Measurements from ENCODE around the gene MBNL2.

Gene MBNL2

DNA sequence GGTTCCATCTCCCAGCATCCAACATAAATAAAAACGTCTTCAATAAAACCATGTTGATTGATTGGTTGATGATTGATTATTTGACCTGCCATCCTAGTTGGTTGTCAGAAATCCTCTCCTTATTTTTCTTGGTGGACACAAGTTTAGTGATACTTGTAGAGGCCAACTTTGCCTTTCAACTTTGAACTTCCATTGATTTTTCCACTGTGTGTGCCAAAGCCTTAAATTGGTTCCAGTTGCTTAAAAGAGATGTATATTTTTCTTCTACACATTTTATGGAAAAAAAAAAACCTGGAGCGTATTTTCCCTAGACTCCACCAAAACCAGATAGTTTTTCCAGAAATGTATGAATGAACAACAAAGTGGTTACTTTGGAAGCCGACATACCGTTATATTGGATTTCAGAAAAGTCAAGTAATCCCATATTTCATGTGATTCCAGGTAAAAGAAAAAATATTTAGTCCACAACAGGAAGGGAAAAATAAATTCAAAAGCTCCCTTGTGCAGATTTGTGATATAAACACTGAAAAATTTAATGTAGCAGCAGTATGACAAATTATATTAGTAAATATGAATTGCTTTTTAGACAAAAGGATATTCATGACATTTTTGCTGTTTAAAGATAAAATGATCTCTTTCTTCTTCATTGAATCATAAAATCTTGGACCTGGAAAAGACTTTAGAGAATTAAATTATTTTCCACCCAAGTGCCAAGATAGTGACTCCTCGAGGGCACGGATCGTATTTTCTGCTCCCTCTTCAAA is 85.2 kb downstream of the MBNL2 start:
- no peak for DNase-seq

DNA sequence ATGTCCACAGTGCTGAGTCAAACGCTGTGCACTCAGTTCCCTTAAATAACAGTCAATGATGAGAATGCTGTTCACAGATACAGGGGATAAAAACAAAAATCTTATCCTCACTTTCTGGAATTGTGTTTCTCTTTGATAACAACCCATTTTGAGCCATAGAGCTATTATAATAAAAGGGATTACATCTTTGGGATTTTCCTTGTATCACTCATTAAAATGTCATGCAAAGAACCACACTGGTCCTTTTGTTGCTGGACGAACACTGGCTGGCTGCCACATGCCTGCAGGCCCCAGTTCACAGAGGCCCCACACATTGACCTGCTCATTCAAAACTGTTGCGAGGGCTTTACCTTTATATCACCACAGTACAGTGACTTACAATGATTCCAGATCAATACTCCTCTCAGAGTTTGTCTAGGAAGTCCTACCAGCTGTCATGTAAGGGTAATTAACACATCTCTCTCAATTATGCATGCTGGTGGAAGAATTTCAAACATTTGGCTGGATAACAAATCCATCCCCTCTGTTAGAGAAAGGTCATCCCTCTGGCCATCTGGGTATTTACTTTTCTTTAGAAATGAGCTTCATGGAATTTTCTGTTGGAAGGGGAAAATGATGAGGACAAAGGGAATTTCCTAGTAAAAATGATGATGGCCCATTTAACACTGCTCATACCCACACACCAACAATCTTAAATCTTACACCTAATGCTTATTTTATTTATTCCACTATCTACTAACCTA is 85.9 kb downstream of the MBNL2 start:
- no peak for DNase-seq

DNA sequence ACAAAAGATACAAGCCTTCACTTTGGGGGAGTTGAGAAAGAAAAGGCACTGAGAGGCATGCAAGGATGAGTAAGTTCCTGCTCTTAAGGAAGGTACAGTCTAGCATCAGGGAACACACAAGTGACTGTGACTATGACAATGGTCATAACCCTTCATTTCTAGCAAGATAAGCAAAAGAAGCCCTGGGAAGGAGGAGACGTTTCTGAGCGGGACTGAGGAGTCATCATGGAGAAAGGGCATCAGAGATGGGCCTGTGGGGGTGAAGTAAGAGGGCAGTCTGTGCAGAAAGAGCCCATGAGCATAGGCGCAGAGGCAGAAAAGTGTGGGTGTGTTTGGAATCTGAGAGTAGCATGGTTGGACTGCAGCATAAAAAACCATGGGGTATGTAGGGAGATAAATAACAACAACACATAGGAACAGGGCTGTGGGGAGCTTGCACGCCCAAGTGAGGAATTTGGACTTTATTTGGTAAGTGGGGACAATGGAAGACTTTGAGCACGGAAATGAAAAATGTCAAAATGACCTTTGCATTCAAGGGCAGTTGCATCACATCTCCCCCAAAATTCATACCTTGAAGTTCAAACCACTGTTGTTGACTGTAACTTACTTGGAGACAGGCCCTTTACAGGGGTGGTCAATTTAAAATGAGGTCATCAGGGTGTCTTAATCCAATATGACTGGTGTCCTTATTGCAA is 86.7 kb downstream of the MBNL2 start:
- no peak for DNase-seq

DNA sequence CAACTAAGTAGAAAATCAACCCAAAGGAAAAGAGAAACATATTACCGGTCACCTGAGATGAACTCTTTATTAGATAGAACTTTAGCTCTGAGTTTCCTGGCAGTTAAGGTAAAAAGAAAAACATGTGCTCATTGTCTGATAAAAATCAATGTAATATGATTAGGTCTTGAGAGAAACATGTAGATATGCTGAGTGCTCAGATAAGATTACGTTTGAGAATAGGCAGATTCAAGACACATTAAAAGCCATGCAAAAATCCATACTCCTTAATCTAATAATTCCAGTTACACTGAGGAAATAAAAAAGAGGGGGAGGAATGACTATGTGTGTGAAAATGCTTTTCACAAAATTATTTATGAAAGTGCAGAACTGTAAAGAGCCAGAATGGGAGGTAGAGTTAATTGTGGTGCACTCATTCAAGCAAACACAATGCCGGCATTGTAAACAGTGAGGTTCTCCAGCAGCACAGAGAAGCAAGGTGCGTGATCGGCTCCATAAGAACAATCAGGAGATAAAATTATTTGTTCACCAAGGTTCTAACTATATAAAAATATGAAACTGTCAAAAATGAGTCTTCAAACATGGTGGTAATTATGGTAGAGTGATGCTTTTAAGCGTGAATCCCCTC is 88.8 kb downstream of the MBNL2 start:
- no peak for DNase-seq

DNA sequence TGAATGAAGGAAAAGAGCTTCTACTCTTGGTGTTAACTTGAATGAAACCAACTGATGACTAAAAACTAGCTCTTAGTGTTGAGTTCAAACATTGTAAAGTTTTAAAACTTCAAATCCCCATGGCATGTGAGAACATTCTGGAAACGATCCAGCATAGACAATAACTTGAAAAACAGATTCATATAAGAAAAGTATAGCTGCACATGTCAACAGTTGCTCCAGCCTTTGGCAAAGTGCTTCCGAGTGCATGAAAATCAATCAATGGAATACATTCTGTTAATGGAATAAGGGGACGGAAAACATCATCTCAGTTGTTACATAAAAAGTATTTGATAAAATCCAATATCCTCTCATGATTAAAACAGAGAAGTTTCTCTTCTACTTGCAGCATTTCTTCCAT is 89.8 kb downstream of the MBNL2 start:
- no peak for DNase-seq

DNA sequence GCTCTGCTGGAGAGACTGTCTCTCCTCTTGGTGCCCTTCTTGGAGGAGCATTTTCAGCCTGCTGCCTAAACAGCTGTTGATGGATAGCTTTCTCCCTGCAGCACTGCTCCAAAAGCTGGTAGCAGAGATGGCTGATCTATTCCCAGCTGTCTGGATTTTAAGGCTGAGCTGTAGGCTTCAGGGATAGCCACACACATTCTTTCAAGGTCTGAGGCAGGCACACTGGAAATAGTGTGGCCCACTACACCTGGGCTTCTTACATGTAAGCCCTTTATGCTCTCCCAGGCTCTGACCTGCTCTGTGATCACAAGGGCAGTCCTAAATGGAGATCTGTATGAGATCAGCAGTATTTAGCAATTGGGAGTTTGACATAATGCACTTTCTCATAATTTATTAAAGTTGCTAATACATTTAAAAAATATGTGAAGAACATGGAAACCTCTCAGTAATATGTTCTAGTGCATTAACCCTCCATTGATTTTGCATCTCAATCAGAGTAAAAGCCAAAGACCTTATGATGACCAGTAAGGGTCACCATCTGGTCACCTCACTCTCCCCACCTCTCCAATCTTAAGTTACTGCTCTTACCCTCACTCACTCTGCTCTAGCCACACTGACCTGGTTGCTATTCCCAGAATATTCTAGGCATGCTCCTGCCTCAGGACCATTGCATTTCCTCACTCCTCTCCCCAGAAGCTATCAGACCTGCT is 91.6 kb downstream of the MBNL2 start:
- no peak for DNase-seq

DNA sequence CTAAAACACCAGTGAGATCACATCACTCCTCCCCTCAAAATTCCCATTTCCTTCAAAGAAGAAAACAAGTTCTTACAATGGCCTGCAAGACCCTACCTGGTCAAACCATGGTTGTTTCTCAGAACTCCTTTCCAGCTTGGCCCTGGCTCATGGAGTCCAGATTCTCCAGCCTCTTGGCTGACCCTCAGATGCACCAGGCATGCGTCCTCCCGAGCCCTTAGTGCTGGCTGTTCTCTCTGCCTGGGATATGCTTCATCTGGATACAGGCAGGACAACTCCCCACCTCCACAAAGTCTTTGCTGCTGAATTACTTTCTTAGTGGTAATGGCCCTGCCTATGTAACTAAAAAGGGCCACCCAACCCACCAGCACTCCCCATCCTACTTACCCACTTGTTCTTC is 94.3 kb downstream of the MBNL2 start:
- no peak for DNase-seq

DNA sequence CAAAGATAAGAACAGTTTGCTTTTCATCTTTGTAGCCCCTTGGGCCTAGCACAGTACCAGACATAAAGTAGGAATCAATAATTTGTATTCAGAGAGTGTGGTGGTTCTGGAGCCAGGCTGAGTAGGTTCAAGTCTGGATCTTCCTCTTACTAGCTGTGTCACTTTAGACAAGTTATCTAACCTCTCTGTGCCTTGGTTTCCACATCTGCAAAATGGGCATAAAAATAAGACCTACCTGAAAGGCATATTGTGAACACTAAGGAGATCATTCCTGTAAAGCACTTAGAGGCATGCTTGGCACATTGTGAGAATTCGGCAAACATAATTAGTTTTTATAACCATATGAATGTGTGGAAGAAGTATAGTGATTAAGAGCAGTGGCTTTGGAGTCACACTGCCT is 95.8 kb downstream of the MBNL2 start:
- DNase-seq, result no peak

DNA sequence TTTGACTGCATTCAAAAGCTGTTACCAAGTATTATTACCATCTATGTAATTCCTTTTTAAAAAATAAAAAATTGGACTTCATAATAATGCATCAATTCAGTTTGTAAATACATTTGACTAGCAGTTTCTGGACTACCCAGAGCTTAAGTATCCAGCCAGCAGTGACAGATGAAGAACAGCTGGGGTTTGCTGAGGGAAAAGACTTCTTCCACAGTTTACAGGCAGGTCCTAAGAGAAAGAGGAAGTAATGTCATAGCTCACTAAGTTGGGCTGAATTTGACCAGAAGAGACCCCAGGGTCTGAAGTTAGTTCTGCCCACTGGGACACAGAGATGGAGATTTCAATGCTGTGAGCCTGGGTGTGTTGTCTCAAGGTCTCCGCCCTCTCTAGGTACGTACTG is 96.4 kb downstream of the MBNL2 start:
- DNase-seq, result no peak

DNA sequence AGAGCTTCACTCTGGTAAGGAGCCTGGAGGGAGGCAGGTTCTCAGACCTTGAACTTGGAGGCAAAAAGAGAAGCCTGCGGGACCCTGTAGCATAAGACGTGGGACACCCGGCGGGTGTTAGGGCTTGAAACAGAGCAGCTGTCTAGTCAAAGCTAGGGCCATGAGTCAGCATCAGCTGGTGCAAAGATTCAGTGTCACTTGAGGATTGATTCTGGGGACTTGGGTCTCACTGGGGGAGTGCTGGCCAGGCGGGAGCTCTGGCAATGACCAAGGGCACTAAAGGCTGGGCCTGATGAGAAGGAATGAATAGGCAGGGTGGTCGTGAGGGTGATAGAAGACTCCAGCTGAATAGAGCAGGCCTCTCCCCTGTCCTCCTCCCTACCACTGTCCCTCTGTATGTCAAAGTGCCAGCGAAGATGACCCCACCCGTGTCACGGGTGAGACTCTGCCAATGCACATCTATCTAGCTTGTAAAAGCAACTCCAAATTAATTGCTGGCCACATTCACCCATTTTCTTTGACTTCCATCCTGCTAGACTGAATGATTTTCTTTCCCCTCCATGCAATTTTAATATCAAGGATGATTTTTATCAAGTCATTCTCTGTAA is 97.1 kb downstream of the MBNL2 start:
- no peak for DNase-seq

DNA sequence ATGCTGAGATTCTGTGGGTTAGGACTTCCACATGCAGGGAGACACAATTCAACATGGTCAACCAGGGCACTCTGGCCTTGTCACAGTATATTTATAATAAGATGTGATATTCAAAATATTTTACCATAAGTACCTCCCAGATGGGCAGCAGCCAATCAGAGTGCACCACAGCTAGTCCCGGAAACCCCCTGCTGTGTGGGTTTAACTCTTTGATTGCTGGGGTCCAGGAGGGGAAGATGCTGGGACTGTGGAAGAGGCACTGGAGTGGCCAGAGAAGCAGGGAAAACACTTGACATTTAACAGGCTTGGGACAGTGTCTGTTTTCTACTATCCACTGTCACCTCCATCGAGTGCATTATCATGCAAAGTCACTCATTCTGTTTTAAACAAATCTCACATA is 99.0 kb downstream of the MBNL2 start:
- no peak for DNase-seq

DNA sequence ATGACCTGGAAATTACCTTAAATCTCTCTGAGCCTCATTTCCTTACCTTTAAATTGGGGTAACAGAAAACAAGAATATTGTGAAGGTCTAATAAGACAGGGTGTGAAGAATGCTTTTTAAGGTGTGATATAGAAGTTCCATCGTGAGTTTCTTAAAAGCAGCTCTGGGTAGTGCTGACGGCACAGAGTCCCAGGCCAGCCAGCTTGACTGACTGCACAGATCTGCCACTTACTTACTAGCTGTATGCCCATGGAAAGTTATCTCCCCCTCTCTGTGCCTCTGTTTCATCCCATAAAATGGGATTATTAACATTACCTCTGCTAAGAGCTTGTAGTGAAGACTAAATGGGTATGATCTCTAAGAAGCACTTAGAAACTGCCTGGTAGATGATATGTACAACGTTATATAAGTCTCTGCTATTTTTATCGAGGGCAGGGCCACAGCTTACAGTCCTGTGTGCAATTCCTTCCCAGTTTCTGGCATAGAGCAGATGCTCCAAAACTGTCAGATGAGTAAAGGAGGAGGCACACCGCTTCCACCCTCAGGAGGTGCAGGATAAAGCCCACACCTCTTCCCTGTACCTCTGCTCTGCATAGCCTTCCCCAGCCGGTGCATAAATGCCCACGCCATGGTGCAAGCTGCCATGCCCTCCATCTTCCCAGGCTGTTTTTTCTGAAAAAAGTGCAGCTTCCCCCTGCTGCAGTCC is 99.6 kb downstream of the MBNL2 start:
- DNase-seq, result no peak

DNA sequence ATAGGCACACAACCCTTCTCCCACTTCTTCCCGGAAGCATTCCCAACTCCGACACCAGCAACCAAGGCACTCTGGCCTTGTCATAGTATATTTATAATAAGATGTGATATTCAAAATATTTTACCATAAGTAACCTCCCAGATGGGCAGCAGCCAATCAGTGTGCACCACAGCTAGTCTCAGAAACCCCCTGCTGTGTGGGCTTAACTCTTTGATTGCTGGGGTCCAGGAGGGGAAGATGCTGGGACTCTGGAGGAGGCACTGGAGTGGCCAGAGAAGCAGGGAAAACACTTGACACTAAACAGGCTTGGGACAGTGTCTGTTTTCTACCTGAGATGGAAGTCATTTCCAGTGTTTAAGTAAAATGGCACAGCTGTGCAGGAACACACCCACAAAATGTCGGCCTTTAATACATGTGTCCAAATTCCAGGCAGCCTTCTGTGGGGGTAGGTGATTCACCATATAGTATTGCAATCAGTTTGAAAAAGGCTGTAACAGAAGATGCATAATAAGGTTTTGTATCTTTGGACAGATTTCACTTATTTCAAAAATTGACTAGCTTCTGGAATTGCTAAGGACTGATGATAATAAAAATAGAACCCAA is 100.7 kb downstream of the MBNL2 start:
- DNase-seq, result no peak

DNA sequence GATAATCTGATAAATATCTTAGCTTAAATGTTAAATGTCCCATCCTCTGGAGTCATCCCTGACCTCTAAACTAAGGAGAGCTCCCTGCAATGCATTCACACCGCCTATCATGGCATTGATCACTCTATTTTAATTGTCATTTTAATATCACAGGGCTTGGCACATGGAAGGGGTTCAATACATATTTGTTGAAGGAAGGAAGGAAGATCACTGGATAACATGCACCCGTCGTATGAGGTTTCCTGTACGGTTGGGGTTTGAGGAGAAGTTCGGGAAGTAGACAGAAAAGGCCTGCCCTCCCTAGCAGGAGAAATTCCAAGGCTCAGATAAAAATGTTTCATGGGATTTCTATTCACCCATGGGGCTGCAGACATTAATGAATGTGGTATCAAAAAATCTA is 102.0 kb downstream of the MBNL2 start:
- DNase-seq, result no peak

DNA sequence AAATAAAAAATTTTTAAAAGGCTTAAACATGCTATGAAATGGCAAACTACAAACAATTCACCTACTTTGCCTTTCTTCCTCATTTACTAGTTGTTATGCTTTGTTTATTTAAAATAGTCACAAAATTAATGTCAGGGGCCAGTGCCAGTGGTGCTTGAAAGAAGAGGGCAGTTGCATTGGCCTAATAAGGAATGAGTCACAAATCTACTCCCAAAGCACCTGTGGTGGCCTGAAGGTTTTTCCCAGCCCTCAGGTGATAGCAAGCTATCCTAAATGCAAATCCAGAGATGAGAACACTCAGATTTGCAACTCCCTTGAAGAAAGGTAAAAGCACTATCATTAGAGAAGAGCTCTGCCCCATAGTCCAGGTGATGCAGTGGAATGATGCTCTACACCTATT is 103.6 kb downstream of the MBNL2 start:
- no peak for DNase-seq

DNA sequence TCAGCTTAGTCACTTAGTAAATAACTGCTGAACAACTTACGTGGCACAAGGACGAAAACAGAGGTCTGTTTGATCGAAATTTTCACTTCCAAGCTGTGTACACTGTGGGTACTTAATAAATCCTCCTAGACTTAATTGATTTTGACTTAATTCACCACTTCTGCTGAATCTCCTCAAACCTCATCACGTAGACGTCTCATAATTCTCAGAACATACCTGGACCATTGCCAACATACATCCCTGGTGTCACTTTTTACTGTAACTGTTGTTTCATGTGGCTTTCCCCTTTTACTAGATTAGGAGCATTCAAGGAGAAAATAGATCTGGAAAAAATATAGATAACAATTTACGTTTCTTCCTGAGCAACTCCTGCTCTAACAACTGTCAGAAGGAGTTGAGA is 105.0 kb downstream of the MBNL2 start:
- no peak for DNase-seq

DNA sequence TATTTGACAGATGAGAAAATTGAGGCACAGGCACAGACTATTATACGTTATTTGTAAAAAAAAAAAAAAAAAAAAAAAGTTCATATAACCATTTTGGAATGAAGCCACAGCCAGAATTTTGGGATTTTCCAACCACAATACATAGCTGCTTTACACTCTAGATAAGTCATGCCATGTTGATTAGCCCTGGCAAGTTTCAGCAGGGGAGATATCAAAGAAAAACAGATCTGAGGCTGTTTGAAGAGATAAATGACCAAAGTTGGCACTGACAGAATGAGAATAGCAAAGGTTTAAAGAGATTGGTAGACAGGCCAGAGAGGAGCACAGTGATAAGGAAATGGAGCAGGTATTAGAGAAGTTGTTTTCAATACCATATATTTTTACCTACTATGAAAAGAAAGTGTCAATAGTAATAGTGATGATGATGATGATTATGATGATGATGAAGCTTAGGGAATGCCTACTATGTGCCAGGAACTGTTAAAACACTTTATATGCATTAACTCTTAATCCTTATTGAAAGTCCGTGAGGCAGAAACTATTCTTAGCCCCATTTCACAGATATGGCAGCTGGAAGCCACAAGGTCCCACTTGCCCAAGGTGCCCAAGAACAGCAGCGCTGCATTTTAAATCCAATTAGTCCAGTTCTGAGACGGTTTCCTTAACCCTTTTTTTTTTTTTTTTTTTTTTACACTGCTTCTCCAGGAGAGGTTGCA is 105.5 kb downstream of the MBNL2 start:
- no peak for DNase-seq

DNA sequence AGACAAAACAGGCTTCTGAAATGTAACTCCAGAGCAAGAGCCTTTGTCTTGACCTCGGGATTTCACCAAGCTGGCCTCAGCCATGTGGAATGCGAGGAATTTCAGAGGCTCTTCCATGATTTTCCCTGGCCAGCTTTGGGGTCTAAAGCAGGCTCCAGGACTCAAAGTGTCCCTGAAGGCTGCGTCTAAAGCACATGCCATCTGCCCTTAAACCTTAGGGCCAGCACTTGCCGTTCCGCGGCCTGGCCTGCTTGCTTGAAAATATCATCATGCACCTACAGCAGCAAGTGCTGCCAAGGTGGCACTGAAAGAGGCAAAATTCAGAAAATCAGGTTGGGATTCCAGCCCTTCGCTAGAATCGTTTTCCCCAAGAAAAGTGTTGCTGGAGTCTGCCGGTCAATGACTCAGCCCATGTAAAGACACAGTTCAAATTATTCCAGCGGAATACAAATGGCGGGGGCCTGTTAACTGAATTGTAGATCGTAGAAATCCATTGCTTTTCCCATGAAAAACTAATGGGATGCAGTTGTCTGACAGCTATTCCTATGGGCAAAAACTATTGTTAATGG is 106.2 kb downstream of the MBNL2 start:
- DNase-seq, result no peak

DNA sequence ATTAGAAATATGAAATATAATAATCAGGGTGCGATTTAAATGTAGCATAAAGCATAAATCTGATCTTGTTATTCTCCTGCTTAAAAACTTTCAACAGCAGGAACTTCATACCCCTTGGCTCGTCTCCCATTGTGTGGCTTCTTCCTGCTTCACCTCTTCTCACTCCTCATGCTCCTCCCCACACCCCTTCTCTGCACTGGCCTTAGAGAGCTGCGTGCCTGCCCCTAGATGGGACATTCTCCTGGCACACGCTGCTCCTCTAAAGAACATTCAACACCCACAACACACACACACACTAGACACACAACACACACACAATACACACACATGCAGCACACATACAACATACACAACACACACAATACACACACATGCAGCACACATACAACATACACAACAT is 107.2 kb downstream of the MBNL2 start:
- no peak for DNase-seq

DNA sequence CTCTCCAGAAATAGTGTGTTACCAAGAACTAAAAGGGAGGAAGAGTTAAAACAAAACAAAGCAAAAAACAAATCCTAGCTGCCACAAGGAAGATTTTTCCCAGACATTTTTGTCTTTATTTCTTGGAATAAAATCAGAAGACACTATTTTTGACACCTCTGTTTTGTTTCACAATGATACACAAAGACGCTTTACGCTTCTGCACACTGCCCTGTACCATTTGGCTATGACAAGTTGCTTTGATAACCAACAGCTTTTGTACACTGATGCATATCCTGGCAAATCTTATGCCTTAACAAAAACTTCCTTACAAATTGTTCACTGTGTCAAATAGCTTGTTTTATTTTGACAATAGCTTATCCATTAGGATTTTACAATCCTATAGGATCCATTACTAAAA is 108.3 kb downstream of the MBNL2 start:
- DNase-seq, result no peak

Measured in activated CD8-positive, alpha-beta memory T cell treated with anti-CD3 and anti-CD28 coated beads, Interleukin-2, amount 50 U/mL, for 4 hours (primary cell).